Stimulated activated CD8-positive, alpha-beta memory T cell treated with anti-CD3 and anti-CD28 coated beads, Interleukin-12 subunit alpha, Interleukin-12 subunit beta, amount 100 ng/mL, for 24 hours (primary cell): ENCODE data around the gene PCBP4.

Source experiments
- DNase-seq: peaks from one replicate; pipeline ENCODE4 v3.0.0-alpha.2; 2020; ENCODE audit errors: extremely low read depth

The PCBP4 gene

DNA sequence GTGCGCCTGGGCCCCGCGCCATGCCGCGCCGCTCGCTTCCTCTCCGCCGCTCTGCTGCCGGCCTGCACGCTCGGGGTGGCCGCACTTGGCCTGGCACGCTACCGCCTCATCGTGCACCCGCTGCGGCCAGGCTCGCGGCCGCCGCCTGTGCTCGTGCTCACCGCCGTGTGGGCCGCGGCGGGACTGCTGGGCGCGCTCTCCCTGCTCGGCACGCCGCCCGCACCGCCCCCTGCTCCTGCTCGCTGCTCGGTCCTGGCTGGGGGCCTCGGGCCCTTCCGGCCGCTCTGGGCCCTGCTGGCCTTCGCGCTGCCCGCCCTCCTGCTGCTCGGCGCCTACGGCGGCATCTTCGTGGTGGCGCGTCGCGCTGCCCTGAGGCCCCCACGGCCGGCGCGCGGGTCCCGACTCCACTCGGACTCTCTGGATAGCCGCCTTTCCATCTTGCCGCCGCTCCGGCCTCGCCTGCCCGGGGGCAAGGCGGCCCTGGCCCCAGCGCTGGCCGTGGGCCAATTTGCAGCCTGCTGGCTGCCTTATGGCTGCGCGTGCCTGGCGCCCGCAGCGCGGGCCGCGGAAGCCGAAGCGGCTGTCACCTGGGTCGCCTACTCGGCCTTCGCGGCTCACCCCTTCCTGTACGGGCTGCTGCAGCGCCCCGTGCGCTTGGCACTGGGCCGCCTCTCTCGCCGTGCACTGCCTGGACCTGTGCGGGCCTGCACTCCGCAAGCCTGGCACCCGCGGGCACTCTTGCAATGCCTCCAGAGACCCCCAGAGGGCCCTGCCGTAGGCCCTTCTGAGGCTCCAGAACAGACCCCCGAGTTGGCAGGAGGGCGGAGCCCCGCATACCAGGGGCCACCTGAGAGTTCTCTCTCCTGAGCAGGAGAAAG lies 11.1 kb downstream of the PCBP4 start:
- DNase-seq = no peak

DNA sequence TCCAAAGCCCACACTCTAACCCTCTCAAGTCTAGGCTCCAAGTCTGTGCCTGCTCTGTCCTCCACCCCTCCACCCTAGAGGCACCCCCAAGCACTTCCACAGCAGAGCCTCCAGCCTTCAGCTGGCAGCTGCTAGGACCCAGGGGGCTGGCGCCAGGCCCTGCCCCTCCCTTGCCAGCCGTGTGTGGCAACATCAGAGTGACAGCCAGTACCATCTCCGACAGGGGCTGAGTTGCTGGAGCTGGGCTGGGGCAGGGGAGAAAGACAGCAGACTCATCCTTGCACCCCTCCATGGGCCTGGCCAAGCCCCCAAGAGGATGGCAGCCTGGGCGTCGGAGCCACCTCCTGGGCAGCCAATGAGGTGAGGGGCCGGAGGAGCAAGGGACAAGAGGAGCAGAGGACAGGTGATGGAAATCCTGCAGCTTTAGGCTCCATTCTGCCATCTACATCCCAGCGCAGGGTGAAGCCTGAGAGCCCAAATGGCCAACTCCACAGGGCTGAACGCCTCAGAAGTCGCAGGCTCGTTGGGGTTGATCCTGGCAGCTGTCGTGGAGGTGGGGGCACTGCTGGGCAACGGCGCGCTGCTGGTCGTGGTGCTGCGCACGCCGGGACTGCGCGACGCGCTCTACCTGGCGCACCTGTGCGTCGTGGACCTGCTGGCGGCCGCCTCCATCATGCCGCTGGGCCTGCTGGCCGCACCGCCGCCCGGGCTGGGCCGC lies 11.9 kb downstream of the PCBP4 start, which contains the start of gene GPR62:
TSS of gene GPR62 (plus strand) at position 207 of the 718 bp plus-strand sequence. CDS start at position 479, 272 bp downstream.
- no peak for DNase-seq

DNA sequence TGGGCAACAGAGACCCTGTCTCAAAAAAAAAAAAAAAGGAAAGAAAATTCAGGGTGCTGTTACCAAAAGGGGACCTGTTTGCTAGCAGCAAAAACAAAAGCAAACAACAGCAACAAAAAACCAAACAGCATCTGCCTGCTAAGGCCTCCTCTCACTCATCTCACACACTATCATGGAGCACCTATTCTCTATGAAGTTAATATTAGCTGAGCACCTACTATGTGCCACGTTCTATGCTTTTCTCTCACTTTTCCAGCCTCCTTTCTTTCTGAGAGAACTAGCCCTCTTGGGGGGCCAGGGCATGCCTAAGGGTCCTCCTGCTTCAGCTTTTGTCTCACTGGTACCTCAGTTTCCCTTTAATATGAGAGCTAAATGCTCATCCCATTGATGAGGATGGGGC lies 12.5 kb downstream of the PCBP4 start:
- no peak for DNase-seq

DNA sequence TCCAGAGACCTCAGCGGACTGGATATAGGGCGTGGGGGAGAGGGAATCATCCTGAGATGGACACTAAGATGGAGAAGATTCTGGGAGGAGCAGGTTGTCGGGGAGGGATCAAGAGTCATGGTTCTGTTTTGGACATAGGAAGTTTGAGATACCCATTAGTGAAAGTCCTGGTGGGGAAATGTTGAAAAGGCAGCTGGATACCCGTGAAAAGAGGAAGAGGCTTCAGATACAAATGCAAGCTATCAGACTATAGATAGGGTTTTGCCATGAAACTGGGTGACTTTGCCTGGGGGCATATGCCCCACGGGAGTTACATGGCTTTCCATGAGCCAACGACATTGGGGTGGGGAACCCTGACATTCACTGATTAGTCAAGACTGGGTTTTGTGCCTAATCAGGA lies 13.1 kb downstream of the PCBP4 start:
- DNase-seq = no peak

DNA sequence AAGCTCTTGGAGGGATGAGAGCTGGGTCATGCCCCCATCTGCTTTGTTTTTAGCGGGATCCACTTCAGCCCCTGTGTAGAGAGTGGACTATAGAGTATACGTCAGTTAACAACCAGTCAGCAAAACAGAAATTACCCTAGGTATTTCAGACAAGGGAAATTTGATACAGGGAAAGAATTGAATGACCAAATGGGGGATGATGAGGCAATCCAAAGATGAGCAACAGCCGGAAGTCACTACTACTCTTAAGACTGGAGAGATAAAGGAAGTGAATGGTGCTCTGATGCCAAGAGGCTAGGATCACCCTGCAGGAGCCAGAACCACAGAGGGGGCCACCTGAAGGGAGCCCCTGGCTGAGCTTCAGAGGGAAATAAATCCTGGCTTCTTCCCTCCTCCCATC lies 13.8 kb downstream of the PCBP4 start:
- DNase-seq = no peak

DNA sequence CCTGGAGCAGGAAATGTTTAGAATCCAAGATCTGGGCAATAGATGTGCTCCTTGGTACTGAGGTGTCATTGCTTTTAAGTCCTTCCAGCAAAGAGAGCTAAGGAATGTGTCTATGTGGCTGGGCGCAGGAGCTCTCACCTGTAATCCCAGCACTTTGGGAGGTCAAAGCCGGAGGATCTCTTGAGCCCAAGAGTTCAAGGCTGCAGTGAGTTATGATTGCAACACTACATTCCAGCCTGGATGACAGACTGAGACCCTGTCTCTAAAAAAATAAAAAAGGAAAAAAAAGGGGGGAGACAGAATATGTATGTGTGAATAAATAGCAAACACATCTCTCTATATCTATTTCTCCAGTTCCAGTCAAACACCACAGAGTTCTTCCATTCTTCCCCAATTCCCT lies 16.4 kb downstream of the PCBP4 start:
- no peak for DNase-seq

DNA sequence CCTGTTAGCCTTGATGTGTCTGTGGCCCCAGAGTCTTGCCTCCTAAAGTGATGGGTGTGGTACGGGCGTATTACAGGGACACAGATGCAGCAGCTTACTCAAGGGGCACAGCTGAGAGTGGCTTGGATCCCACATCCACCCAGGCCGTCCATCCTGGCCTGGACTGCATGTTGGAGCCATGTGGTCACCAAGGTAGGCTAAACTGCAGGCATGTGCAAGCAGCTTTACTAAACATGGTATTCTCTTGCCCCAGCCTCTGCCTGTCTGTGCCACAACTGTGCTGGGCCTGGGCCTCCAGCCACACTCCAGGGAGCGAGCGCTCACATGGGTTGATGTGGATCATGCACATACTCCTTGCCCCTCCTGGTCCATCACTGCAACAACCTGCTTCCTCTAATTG lies 18.1 kb downstream of the PCBP4 start:
- no peak for DNase-seq

DNA sequence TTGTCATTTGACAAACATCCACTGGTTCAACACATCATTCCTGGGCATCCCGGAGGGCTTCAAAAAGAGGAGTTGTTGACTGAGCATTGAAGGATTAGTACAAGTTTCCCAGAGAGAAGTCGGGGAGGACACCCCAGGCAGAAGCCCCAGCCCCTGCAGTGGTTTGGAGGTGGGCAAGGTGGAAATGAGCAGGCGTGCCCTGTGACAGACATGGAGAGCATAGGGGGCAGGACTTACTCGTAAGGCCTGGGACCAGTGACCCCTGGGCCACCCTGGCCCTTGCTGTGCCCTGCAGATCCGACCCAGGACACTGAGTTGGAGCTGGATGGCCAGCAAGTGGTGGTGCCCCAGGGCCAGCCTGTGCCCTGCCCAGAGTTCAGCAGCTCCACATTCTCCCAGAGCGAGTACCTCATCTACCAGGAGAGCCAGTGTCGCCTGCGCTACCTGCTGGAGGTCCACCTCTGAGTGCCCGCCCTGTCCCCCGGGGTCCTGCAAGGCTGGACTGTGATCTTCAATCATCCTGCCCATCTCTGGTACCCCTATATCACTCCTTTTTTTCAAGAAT lies 19.2 kb downstream of the PCBP4 start:
- DNase-seq = no peak

DNA sequence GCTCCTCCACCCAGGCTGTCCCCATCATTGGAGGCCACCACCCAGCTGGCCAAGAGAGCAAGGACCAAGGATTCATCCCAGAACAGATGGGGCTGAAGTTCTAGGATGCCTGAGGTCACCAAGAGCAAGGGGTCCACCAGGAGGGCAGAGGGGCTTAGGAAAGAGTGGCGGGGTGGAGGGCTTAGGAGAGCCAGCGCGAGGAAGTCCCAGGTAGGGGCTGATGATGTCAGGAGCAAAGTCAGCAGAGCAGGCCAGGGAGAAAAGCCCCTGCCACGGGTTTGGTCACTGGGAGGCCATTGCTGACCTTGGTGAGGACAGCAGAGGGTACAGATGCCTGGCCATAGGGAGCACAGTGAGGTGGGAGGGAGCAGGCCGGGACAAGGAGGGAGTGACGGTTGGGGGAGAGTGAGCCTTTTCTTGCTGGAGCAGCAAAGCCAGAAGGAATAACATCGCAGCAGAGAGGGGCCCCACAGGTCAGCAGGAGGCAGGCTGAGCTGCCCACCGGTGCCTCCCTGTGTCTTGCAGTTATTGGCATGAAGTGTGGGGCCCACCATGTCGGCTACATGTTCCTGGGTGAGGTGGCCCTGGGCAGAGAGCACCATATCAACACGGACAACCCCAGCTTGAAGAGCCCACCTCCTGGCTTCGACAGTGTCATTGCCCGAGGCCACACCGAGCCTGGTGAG lies 19.9 kb downstream of the PCBP4 start:
- DNase-seq = no peak

DNA sequence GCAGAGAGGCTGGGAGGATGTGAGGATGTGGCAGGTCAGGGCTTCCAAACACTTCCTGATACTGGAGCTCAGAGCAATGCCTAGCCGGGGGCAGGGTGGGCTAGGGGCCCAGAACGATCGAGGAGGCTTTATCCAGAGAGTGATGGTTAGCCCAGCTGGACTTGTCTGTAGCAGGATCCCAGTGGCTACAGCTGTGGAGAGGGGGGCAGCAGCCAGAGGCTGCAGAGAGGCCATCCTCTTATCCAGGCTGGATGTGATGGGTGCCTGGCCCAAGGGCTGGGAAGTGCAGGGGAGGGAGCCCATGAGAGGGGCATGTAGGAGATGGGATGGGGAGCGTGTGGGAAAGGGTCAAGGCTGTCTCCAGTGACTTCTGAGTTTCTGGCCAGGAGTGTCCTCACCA lies 20.5 kb downstream of the PCBP4 start:
- DNase-seq = no peak

DNA sequence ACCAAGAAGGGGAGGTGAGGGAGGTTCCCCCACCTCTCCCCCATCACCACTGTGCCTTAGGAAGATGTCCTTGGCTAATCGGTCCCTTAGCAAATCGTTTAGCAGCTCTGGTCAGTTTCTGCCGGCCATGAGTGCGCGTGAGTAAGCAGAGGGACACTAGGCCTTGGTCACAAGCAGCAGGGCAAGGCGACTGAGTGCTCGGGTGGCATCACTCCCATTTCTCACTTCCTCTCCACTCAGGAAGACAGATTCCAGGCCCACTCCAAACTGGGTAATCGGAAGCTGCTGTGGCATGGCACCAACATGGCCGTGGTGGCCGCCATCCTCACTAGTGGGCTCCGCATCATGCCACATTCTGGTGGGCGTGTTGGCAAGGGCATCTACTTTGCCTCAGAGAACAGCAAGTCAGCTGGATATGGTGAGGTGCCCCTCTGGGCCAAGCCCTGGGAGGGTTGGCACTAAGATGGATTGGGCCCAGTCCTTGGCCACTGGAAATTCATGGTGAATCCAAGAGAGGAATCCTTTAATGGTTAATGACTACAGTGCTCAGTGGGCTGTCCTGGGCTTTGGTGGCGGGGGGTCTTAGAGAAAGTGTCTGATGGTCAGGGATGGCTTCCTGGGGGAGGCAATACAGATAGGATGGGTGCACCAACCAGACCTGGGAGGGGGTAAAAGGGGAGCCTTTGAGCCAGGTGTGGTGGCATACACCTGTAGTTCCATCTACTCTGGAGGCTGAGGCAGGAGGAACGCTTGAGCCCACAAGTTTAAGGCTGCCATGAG lies 21.1 kb downstream of the PCBP4 start:
- no peak for DNase-seq

DNA sequence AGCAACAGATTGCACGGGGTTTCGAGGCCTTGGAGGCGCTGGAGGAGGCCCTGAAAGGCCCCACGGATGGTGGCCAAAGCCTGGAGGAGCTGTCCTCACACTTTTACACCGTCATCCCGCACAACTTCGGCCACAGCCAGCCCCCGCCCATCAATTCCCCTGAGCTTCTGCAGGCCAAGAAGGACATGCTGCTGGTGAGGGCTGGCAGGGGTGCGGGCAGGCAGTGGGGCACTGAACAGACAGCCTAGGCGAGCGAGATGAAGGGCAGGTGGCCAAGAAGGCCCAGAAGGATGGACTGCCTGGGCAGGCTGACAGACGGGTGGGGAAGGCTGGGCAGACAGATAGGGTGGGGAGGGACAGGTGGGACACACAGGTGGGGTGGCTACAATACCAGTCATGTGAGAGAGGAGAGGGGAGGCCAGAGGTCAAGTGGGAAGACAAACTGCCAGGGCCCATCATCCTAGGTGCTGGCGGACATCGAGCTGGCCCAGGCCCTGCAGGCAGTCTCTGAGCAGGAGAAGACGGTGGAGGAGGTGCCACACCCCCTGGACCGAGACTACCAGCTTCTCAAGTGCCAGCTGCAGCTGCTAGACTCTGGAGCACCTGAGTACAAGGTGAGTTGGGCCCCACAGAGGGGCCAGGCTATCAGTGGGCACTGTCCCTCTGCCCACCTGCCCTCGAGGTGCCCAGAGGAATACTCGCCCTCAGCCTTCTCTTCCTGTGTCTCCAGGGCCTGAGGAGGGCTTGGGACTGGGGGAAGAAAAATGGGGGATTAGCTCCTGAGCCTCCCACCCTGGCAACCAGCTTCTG lies 22.0 kb downstream of the PCBP4 start:
- no peak for DNase-seq

DNA sequence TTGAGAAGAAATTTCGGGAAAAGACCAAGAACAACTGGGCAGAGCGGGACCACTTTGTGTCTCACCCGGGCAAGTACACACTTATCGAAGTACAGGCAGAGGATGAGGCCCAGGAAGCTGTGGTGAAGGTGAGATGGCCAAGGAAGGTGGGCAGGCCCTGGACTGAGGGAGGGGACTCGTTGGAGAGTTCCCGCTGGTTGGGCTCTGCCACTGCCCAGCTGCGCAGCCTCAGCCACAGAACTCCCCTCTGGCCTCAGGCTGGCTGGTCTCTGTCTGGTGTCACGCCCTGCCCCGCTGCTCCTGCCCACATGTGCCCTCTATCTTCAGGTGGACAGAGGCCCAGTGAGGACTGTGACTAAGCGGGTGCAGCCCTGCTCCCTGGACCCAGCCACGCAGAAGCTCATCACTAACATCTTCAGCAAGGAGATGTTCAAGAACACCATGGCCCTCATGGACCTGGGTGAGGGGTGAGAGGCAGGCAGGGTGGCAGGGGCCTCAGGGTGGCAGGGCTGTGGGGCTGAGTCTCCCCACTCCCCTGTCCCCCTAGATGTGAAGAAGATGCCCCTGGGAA lies 22.7 kb downstream of the PCBP4 start:
- DNase-seq = no peak

DNA sequence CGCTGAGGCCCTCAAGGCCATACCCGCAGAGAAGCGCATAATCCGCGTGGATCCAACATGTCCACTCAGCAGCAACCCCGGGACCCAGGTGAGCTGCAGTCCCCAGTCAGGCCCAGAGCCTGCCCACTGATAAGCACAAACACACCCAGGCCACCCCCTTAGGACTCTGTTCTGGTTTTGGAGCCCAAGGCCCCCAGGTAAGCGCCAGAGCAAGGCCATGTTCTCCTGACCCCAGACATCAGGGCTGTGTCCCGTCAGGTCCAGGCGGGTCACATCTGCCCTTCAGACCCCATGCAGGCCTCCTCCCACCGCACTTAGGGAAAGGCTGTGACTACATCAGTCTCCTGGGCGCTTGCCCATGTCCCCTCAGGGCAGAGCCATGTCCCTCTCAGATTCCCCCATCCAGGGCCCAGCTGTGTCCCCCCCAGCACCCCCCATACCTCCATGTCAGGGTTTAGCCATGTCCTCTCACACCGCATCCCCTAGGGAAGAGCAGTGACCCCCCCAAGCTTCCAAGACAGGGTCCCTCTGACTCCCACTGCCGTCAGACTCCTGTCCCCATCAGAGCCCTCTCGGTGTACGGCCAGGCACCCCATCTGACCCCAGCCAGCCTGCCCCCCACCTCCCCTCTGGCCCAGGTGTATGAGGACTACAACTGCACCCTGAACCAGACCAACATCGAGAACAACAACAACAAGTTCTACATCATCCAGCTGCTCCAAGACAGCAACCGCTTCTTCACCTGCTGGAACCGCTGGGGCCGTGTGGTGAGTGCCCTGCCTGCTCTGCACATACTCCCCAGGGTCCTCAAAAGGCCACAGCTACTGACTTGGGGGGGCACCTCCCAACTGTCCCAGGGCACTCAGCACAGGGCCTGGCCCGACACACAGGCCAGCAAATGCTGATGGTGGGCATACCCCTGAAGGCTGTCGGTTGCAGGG lies 23.5 kb downstream of the PCBP4 start:
- DNase-seq = no peak

DNA sequence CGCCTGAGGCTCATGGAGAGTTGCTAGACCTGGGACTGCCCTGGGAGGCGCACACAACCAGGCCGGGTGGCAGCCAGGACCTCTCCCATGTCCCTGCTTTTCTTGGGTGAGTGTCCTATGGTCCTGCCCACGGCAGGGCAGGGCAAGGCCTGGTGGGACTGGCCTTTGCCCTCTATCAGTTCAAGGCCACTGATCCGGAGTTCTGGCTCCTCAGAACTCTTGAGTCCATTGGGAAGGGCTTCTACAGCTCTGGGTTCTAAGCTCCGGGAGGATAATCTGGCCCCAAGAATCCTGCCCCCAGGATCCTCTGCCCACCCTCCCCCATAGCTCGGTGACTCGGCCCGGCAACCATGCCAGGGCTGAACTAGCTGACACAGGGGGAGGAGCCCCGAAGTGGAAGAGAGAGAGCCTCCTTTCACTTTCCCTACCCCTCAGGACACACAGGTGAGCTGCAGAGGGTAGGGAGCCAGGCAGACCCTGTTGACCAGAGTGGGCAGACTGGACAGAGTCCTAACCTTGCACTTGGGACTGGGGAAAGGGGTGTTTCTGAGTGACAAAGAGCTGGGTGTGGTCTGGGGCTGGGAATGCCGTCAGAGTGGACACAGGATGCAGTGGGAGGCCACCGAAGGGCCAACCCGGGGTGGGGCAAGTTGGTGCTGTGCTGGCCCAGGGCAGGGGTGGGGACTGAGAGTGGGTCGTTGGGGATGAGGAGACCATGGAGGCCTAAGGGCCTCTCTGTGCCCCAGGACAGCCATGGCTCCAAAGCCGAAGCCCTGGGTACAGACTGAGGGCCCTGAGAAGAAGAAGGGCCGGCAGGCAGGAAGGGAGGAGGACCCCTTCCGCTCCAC lies 24.4 kb downstream of the PCBP4 start:
- DNase-seq = no peak

DNA sequence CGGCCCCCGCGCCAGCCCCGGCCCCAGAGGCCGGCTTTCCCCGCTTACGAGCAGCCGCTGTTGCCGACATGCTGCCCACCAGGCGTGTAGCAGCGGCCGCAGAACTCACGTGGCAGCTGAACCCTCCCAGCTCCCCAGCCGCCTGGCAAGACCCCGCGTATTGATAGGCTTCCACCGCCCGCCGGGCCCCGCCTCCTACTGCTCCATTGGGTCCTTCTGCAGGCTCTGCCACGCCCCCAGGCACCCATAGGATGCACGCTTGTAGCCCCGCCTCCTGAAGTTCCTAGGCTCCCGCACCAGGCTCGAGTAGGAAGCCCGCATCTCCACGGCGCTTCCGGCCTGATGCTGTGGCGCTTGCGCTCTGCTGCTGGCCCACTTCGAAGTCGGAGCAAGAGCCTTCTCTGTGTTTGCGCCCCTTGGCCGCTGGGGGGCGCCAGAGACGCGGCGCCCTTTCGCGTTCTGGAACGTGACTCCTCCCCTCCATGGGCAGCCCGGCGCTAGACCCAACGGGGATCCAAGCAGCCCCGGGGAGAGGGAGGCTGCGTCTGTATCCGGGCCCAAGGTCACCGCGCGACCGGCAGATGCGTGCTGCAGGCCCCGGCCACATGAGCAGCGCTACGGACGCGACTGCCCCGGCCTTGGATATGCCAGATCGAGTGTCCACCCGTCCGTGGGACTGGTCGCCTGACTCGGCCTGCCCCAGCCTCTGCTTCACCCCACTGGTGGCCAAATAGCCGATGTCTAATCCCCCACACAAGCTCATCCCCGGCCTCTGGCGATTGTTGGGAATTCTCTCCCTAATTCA lies 25.3 kb downstream of the PCBP4 start, which contains the start of the genes PARP3 and RRP9:
TSS of gene PARP3 (plus strand) at position 566 of the 805 bp plus-strand sequence. CDS start 993 bp downstream, outside the sequence.
TSS of gene RRP9 (minus strand) at position 107 of the 805 bp plus-strand sequence. CDS start at position 70, 37 bp downstream.
- peak; percentile 100 for DNase-seq

DNA sequence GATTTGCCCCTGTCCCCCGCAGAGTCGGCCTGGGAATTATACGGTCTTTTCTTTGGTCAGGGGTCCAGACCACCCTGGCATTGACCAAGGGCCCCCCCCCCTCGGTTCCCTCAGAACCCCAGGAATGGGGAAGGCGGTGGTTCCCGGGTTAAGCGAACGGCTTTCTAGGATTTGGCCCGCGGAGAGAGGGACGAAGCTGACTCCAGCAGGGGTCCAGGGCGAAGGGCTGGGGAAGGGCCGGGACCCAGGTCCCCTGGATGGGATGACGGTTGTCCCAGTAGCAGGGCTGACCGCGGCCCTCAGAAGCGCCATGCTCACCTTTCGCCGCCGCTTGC lies 25.8 kb downstream of the PCBP4 start:
- no peak for DNase-seq
